ENCODE results near the gene RILP.

The RILP gene

DNA sequence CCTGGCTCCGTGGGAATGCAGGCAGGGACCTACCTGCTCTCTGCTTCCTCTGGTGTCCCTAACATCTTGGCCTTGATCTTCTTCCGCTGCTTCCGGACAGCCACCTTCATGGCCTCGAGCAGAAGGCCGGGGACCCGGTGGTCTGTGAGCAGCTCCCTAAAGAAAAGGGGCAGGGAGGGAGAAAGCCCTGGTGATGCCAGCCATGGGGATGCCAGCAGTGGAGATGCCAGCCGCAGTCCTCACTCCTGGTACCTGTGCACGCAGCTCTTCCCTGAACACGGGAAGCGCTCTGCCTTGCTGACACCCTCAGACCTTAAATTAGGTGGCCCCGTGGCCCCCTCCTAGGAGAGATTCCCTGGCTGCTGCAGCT, 1.9 kb downstream of the RILP start:
- Histone ChIP-seq H2AFZ (ENCODE audit: low read depth, low read length) (no peak overlapping the region), H3K4me3 (ENCODE audit: low read length) (no peak overlapping the region)

DNA sequence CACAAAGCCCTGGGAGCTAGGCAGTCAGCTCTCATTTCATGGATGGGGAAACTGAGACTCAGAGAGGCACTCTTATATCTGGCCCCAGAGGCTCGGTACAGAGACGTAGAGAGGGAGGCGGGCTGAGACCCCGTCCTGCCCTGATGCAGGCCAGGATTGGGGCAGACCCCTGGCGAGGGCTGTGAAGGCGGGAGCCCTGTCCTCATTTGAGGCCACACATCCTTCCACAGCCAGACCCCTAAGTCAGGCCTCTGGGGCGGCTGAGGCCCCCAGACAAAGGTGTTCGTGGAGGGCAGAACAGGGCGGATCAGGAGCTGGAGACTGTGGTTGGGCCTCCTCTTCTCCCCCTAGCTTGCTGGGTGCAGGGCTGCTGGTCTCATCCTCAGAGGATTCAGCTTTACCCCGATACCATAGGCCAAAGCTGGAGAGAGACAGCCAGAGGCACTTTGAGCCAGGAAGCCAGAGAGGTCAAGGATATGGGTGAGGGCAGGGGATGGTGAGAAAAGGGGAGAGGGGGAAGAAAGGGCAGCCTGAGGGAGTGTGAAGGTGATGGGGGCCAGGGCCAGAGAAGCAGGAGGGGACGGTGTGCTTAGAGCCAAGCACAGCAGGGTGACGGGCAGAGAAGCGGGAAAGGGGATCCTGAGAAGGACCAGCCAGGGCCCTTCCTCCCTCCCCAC, 3.3 kb downstream of the RILP start:
- TF ChIP-seq, protein P1, sequence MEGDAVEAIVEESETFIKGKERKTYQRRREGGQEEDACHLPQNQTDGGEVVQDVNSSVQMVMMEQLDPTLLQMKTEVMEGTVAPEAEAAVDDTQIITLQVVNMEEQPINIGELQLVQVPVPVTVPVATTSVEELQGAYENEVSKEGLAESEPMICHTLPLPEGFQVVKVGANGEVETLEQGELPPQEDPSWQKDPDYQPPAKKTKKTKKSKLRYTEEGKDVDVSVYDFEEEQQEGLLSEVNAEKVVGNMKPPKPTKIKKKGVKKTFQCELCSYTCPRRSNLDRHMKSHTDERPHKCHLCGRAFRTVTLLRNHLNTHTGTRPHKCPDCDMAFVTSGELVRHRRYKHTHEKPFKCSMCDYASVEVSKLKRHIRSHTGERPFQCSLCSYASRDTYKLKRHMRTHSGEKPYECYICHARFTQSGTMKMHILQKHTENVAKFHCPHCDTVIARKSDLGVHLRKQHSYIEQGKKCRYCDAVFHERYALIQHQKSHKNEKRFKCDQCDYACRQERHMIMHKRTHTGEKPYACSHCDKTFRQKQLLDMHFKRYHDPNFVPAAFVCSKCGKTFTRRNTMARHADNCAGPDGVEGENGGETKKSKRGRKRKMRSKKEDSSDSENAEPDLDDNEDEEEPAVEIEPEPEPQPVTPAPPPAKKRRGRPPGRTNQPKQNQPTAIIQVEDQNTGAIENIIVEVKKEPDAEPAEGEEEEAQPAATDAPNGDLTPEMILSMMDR (IDR thresholded peaks at IDR 0.05; ENCODE audit: low read depth, low read length) = no peak
- TF ChIP-seq EZH2phosphoT487 (IDR thresholded peaks at IDR 0.05; ENCODE audit: low read depth) = no peak
- H3K27ac ChIP-seq (ENCODE audit: low read length) = no peak overlapping the region
- H3K4me3 ChIP-seq (ENCODE audit: low read length) = no peak overlapping the region
- H3K9me3 ChIP-seq (ENCODE audit: insufficient read depth, low read length) = no peaks in the 10 kb centered on the region
- H4K20me1 ChIP-seq (ENCODE audit: insufficient read depth, low read length) = peaks cover 14% of the 10 kb centered on the region; the same call in 1 of the 2 replicates
- H3K79me2 ChIP-seq (ENCODE audit: low read length) = no peaks in the 10 kb centered on the region
- no peak overlapping the region for H3K9ac ChIP-seq (ENCODE audit: low read length)
- peaks cover 35% of the 10 kb centered on the region for H3K4me1 ChIP-seq (ENCODE audit: low read length)
- H3K36me3 ChIP-seq (replicated peaks; ENCODE audit: low read depth, low read length) = peaks cover 10% of the 10 kb centered on the region
- no peak overlapping the region for H3K4me2 ChIP-seq (ENCODE audit: low read length)
- H3K27me3 ChIP-seq (ENCODE audit: low read depth, low read length) = no peaks in the 10 kb centered on the region
- H2AFZ ChIP-seq (ENCODE audit: low read depth, low read length) = no peak overlapping the region

More for the DNA sequence above, 1.9 kb downstream of the RILP start:
- peaks cover 14% of the 10 kb centered on the region; the same call in 1 of the 2 replicates for H4K20me1 ChIP-seq (ENCODE audit: insufficient read depth, low read length)
- no peaks in the 10 kb centered on the region for H3K79me2 ChIP-seq (ENCODE audit: low read length)
- no peak overlapping the region for H3K4me2 ChIP-seq (ENCODE audit: low read length)
- H3K27ac ChIP-seq (ENCODE audit: low read length) = no peak overlapping the region
- no peaks in the 10 kb centered on the region for H3K9me3 ChIP-seq (ENCODE audit: insufficient read depth, low read length)
- H3K9ac ChIP-seq (ENCODE audit: low read length) = no peak overlapping the region
- H3K4me1 ChIP-seq (ENCODE audit: low read length) = peaks cover 36% of the 10 kb centered on the region
- no peak for TF ChIP-seq EZH2phosphoT487 (IDR thresholded peaks at IDR 0.05; ENCODE audit: low read depth)
- TF ChIP-seq, protein P1 (IDR thresholded peaks at IDR 0.05; ENCODE audit: low read depth, low read length) = no peak
- peaks cover 11% of the 10 kb centered on the region for H3K36me3 ChIP-seq (replicated peaks; ENCODE audit: low read depth, low read length)
- no peaks in the 10 kb centered on the region for H3K27me3 ChIP-seq (ENCODE audit: low read depth, low read length)

DNA sequence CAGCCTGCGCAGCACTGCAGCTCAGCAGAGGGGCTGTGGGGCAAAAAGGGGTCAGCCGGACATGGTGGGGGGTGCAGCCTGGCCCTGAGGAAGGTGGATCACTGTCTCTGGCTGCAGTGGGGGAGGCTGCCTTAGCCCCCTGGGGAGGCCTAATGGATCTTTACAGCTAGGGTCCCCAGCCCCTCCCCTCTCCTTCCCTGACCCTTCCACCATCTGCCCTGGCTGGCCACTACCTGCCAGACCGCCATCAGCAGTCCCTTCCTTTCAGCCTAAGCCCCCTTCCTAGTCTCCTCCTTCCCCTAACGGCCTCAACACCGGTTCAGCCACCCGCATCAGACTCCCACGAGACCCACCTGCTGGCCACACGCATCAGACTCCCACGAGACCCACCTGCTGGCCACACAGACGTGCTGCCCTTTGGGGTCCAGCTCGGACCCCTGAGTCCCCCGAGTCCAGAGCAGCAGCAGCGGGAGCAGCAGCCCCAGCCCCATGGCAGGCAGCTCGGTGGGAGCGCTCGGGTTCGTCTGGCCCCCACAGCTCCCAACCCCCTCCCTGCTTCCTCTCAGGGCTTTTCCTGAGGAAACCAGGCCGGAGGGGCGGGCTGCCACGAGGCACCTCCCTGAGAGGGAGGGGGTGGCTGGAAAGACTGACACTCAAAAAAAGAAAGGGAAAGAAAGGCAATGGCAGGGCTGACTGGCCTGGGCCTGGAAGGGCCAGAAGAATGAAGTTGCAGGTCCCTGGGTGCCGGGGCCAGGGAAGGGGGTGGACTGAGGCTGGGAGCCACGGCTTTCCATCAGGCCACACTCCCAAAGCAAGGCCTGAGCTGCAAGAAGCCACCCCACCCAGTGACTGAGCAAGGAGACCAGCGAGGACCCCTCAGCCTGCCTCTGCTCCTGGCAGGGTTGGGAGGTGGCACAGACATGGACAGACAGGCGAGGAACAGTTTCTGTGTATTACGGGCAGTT, 4.2 kb downstream of the RILP start, which contains the start of gene SCARF1:
Gene SCARF1 (minus strand): TSS at position 526 of the 965 bp plus-strand sequence. CDS start 35 bp downstream, at position 491.
- Histone ChIP-seq H2AFZ (ENCODE audit: low read depth, low read length) (no peak within 1 kb of the TSS; the same call in 1 of the 2 replicates), H3K4me2 (ENCODE audit: low read length) (peak within 1 kb of the TSS; percentile 91), H3K9ac (ENCODE audit: low read length) (peak within 1 kb of the TSS; percentile 50; the same call in 1 of the 2 replicates)

More for the DNA sequence above, 4.2 kb downstream of the RILP start, which contains the start of gene SCARF1:
- Histone ChIP-seq H3K36me3 (replicated peaks; ENCODE audit: low read depth, low read length) (peaks cover 4% of the 10 kb centered on the region), H3K27me3 (ENCODE audit: low read depth, low read length) (no peaks in the 10 kb centered on the region), H3K79me2 (ENCODE audit: low read length) (no peaks in the 10 kb centered on the region), H3K4me1 (ENCODE audit: low read length) (peaks cover 27% of the 10 kb centered on the region), H3K4me3 (ENCODE audit: low read length) (peak within 1 kb of the TSS; percentile 79), H3K9me3 (ENCODE audit: insufficient read depth, low read length) (no peaks in the 10 kb centered on the region), H4K20me1 (ENCODE audit: insufficient read depth, low read length) (peaks cover 6% of the 10 kb centered on the region; the same call in 1 of the 2 replicates), H3K27ac (ENCODE audit: low read length) (peak within 1 kb of the TSS; percentile 44)
- TF ChIP-seq, protein P1 (IDR thresholded peaks at IDR 0.05; ENCODE audit: low read depth, low read length) = no peak
- TF ChIP-seq EZH2phosphoT487 (IDR thresholded peaks at IDR 0.05; ENCODE audit: low read depth) = no peak
